Measurements from ENCODE around the gene RIN3.

GRCh38 chr14:92544051-92544720 lies 30.6 kb downstream of the RIN3 start:
- no peak for TF ChIP-seq CTCF (IDR thresholded peaks at IDR 0.05)
- TF ChIP-seq POLR2A (IDR thresholded peaks at IDR 0.05) = no peak
